HG02571 (cell line): ENCODE measurements around the gene KLF16.
A peak's percentile ranks its signal among the peaks of the same experiment; 100 is the strongest.

ENCODE experiments used
- ATAC-seq: cut with Tn5 transposase; IDR thresholded peaks from one replicate; pipeline ENCODE4 v1.9.1; 2021; ENCODE audit warnings: mild to moderate bottlenecking, moderate library complexity; ENCODE audit not compliant: unreplicated experiment

Gene KLF16

DNA sequence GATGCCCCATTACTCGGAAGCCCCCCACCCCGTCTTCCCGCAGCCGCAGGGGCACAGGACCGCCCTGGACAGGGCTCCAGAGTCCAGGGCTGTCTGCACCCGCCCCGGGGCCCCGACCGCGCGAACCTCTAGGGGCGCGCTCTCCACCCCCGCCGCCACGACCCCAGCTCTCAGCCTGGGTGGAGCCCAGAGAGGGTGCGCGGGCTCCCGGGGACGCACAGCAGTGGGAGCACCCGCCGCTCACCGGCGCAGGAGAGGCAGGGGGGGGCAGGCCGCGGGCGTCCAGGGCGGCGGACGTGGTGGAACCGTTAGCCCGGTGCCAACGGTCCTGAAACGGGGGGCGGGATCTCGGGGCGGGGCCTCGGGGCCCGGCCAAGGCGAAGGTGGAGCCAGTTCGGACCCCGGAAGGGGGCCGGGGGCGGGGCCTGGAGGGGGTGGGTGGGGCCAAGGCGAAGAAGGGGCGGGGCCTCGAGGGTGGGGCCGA, 51.4 kb downstream of the KLF16 start, which contains the start of gene ATP8B3:
ATP8B3 (minus strand) TSS at position 335 of the 484 bp plus-strand sequence. CDS start 540 bp downstream, outside the sequence.
- ATAC-seq = peak; percentile 15

DNA sequence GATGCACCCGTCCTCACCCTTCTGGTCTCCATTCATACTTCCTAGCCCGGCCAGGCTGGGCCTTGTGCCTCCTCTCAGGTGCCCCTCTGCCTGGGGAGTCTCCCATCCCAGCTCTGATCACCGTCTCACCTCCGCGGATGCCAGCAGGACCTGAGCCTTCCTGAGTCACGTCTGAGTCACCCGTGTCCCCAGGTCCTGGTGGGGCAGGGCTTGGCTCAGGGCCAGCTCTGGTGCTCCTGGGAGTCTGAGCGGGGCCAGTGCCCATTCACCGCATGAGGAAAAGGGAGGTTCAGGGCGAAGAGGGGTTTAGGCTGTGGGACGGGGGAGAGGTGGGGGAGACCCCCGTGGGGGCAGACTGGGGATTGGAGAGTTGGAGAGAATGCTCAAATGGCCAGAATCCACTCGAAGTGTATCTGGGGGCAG, 51.9 kb downstream of the KLF16 start:
- ATAC-seq = no peak

DNA sequence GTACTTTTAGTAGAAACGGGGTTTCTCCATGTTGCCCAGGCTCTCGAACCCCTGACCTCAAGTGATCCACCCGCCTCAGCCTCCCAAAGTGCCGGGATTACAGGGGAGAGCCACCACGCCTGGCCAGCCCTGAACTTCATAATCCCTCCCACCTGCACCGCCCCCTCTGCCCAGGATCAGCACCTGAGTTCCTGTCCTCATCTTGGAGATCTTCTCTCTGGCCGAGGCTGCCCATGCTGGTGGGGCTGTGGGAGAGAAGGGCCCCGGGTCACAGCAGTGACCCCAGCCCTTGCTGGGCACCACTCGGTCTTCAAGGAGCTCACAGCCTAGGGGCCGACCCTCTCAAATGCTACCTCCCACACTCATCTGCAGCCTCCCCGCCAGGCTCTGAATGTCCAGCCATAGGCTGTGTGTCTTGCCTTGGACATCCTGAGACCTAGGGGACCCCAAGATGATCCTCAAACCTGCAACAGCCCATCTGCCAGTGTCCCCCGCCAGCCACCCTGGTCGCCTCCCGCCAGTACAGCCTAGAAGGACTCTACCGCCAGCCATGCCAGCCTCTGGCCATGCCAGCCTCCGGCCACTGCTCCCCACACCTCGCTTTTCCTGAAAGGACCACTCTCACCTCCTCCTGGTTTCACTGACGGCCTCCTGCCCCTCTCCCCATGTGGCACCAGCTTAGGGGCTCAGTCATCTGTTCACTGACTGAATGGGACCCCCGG, 52.8 kb downstream of the KLF16 start:
- ATAC-seq = no peak

DNA sequence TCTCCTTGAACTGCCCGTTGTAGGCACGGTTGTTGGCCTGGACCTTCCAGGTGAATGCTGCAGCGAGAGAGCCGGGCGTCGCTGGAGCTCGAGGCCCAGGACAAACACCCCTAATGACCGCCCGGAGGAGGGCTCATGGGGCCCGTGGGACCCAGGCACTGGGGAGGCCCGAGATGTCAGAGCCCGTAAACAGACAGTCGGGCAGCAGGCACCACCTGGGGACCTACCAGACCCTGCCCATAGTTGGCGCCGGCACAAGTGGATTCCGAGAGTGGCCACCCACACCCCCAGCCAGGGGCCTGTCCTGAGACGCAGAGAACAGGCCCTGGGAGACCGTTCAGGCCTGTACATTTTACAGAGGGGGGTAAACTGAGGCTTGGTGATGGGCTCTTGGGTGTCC, 53.7 kb downstream of the KLF16 start:
- no peak for ATAC-seq

DNA sequence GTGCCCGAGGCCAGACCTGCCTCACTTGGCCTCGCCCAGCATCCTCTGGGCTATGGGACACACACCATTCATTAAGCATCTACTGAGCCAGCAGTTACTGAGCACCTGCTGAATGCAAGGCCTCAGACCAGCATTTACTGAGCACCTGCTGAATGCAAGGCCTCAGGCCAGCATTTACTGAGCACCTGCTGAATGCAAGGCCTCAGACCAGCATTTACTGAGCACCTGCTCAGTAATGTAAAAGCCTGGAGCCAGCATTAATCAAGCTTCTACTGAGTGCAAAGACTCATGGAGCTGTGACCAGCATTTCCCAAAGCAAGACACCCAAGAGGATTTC, 55.0 kb downstream of the KLF16 start:
- no peak for ATAC-seq

DNA sequence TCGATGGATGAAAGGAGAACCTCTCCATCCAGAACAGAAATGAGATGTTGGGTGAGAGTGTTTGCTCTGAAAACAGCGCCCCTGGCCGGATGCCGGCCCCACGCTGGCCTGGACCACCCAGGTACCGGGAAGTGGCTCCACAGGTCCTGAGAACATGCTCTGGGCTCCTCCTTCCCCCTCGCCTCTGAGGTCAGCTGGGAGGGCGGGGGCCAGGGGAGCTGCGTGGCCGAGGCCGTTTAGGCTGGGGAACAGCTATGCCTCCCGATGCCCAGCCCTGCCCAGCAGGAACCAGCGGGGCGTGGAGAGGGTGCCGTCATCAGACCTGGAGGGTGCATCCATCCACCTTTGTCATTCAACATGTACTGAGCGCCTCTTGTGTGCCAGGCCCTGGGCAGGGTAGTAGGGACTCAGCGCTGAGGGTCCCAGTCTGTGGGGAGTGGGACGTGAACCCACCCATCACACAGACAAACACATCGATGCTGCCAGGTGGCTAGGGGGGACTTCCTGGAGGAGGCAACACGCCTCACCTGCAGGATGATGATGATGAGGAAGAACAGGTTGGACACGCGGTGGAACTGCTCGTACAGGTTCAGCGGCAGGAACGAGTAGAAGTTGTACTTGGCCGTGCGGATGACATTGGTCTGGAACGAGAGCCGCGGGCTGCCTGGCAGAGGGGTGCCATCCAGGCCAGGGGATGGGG, 55.5 kb downstream of the KLF16 start:
- no peak for ATAC-seq

DNA sequence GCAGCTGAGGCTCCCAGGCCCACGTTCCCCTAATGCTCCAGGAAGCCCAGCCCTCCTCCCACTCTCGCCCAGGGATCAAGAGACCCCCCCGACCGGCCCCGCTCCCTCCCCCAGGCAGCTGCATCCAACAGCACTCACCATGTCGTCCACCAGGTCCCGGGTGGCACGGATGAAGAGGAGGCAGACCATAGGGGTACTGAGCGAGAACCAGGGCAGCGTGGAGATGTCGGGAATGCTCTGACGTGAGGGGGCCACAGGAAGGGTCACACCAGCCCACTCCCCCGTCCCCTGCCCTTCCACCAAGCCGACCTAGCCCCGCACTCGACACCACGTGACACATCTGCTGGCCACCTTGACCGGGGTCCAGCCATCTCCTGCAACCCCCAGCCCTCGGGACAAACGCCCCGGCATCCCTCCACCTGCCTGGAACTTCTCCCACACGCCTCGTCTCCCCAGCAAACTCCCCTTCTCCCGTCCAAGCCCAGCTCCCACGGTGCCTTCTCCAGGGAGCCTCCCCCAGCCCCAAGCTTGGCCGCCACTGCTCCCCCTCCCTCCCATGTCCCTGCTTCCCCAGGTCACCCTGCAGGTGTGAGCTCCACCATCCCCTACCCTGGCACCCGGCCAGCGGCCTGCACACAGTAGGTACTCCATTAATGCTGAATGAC, 56.2 kb downstream of the KLF16 start:
- no peak for ATAC-seq

DNA sequence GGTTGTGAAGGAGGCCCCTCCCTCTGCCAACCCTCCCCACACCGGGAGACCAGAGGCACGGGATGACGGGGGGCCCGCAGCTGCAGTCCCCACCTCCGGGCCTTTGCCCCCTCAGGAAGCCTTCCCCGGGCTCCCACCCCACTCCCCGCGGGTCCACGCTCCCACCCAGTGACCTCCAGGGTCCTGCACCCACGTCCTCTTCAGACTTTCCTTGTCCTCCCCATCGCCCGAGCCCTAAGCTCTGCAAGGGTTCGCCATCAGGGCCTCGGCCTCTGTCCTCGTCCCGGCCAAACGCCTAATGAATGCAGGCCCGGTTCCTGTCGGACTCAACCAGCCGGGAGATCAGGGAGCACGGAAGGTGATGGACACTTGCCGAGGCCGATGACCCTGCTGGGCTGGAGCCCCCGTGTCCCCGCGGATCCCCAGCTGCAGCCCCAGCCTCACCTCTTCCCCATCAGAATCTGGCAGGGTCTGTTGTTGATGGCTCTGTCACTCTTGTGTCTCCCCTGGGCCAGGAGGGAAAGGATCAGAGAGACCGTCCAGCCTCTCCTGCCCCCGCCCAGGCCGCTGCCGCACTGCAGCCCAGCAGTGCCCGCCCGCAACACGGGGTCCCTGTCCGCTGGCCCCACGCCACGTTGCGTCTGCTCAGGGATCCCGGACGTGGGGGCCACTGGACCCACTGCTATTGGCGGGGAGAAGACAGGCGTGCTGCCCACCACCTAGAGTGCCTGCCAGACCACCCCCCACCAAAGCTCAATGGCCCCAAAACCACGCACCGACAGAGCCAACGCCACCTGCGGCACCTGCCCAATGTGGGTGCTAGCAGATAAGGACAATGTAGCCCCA, 57.0 kb downstream of the KLF16 start:
- no peak for ATAC-seq

DNA sequence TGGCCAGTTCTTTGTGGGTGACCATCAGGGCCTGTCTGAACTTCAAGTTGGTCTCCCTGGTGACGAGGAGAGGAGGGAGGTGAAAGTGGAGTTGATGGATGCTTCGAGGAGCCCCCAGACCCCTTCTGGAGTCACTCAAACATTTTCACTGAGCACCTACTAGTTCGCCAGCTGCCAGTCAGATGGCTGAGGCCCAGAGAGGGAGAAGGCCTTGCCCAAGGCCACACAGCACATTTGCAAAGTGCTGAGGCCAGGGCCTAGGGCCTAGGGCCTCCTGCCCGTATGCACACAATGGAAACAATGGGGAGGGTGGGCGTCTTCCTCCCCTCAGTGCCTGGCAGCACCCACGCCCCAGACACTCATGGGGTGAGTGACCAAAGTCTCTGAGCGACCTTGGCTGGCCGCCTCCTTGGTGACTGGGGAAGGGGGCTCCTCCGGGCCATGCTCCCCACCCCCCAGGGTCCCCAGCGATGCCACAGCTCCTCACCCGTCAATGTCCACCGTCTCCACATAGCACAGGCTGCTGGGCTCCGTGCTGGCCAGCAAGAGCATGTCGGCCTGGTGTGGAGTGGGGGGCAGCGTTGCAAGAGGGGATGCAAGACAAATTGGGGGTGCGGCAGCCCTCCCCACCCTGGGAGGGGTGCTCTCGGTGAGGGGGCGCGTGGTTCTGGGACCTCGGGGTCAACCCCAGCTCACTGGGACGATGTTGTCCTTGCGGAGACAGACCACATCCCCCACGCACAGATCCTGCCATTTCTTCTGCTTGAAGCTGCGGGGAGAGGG, 57.8 kb downstream of the KLF16 start:
- no peak for ATAC-seq

DNA sequence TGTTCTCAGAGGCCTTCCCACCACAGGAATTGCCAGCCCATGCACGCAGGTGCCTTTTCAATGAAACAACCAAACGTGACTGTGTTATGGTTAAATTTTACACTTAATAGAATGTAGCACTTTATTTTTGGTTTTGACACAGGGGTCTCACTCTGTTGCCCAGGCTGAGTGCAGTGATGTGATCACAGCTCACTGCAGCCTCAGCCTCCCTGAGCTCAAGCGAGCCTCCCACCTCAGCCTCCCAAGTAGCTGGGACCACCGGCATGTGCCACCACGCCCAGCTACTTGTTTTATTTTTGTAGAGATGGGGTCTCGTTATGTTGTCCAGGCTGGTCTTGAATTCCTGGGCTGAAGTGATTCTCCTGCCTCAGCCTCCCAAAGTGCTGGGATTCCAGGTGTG, 58.5 kb downstream of the KLF16 start:
- no peak for ATAC-seq
